K562 (cell line): Measurements from ENCODE around the gene SCIN. TPM values are rescaled to one million over a fixed set of nuclear protein-coding genes. Genes with fewer than 3 reads are reported as not detected.
A peak's percentile ranks its signal among the peaks of the same experiment; 100 is the strongest.

Experiments used
- ATAC-seq: fragments of 200-7000 bp; cut with Tn5 transposase; 3 replicates; pipeline ENCODE4 v1.9.1; 2020; ENCODE audit warnings: moderate library complexity
- BruUV-seq: library from RNA; stranded (reverse); fragments of 400-500 nt; replicated peaks from 2 replicates; lab custom pipeline; 2021; lab: Mats Ljungman, UMichigan
- CTCF ChIA-PET: fragments of 300-600 bp; formaldehyde crosslinking; extraction: SDS; loops from one replicate; lab custom pipeline; 2021; ENCODE audit warnings: low intra/inter-chr PET ratio; lab: Yijun Ruan, JAX
- POLR2A ChIA-PET: fragments of 300-600, 350-650 bp; sonication (Branson Sonifier 250); formaldehyde crosslinking; extraction: SDS; loops from one replicate; lab custom pipeline; 2021; ENCODE audit warnings: antibody characterized with exemption, inconsistent platforms; lab: Yijun Ruan, JAX
- DNase-seq, 4 experiments: peaks; one replicate each; pipeline versions ENCODE4 v3.0.0 to v3.0.0-alpha.2; 2011 to 2018; ENCODE audit warnings: low spot score in 3 of 4, mixed read lengths in 3 of 4; ENCODE audit errors: extremely low read depth in 1 of 4
- FAIRE-seq: peaks from 2 replicates; lab custom pipeline; 2011; peaks lifted over from hg19 to GRCh38; lab: Jason Lieb, UNC
- H2AFZ ChIP-seq: 2 replicates; pipeline ENCODE4 v1.6.0; 2011; ENCODE audit warnings: low read depth, low read length, control low read depth, inconsistent platforms
- H3K27ac ChIP-seq: fragments of 200-600 bp; 3 replicates; pipeline ENCODE4 v1.8.0; 2011; ENCODE audit warnings: low read depth, mild to moderate bottlenecking, control low read depth, inconsistent platforms, low read length, moderate library complexity, mixed read lengths; ENCODE audit errors: extremely low read depth
- H3K27me3 ChIP-seq, 2 experiments: fragments of 300-600 bp in 1 of 2; 2 replicates in 1 of 2; 3 replicates in 1 of 2; pipeline versions ENCODE4 v1.6.0 to v1.8.0; 2011; ENCODE audit warnings: inconsistent platforms in 2 of 2, low read length in 2 of 2, mild to moderate bottlenecking in 1 of 2, mixed read lengths in 1 of 2, moderate library complexity in 1 of 2; ENCODE audit not compliant: control insufficient read depth in 2 of 2, insufficient read depth in 2 of 2
- H3K36me3 ChIP-seq: fragments of 300-600 bp; 3 replicates; pipeline ENCODE4 v1.8.0; 2011; ENCODE audit warnings: mild to moderate bottlenecking, low read length, inconsistent platforms; ENCODE audit not compliant: control insufficient read depth, insufficient read depth
- H3K4me1 ChIP-seq, 2 experiments: fragments of 200-600 bp in 1 of 2; replicated peaks in 1 of 2; 2 replicates in 1 of 2; 3 replicates in 1 of 2; pipeline versions ENCODE4 v1.5.1 to v1.8.0; 2011; ENCODE audit warnings: inconsistent platforms in 2 of 2, low read length in 2 of 2, mild to moderate bottlenecking in 1 of 2, mixed read lengths in 1 of 2, moderate library complexity in 1 of 2; ENCODE audit not compliant: control insufficient read depth in 2 of 2, insufficient read depth in 2 of 2
- H3K4me2 ChIP-seq: 2 replicates; pipeline ENCODE4 v1.6.1; 2011; ENCODE audit warnings: low read length, control low read depth, inconsistent platforms, mixed read lengths; ENCODE audit not compliant: insufficient read depth
- H3K4me3 ChIP-seq: fragments of 200-600 bp; sonication (generic), shearing (Covaris generic); 2 replicates; pipeline ENCODE4 v1.5.1; 2016; ENCODE audit warnings: control low read depth, inconsistent platforms
- H3K79me2 ChIP-seq: fragments of 200-600 bp; 3 replicates; pipeline ENCODE4 v1.8.0; 2011; ENCODE audit warnings: low read length, inconsistent platforms; ENCODE audit not compliant: control insufficient read depth, insufficient read depth
- H3K9ac ChIP-seq, 2 experiments: 2 replicates each; pipeline versions ENCODE4 v1.6.0 to v1.6.1; 2011; ENCODE audit warnings: low read depth in 2 of 2, low read length in 2 of 2, control low read depth in 1 of 2, inconsistent platforms in 1 of 2, mild to moderate bottlenecking in 1 of 2, mixed read lengths in 1 of 2; ENCODE audit not compliant: insufficient read depth in 1 of 2
- H3K9me1 ChIP-seq: one replicate; pipeline ENCODE4 v1.6.0; 2011; ENCODE audit warnings: inconsistent platforms, mild to moderate bottlenecking, low read length, moderate library complexity; ENCODE audit not compliant: control insufficient read depth, insufficient read depth
- H3K9me3 ChIP-seq: replicated peaks from 2 replicates; pipeline ENCODE4 v1.5.1; 2011; ENCODE audit warnings: low read depth, low read length, inconsistent platforms; ENCODE audit not compliant: control insufficient read depth, insufficient read depth
- H4K20me1 ChIP-seq: replicated peaks from 2 replicates; pipeline ENCODE4 v1.6.1; 2011; ENCODE audit warnings: low read length, inconsistent platforms, mixed read lengths; ENCODE audit not compliant: control insufficient read depth, insufficient read depth
- HDAC2 ChIP-seq: fragments of 450-650 bp; IDR thresholded peaks from 2 replicates; pipeline ENCODE4 v1.6.1; 2016; ENCODE audit warnings: mild to moderate bottlenecking
- MAX ChIP-seq: sonication (generic); formaldehyde crosslinking; IDR thresholded peaks from 2 replicates; pipeline ENCODE4 v1.9.0; 2022; ENCODE audit warnings: mild to moderate bottlenecking, missing genetic modification reagents
- MLLT1 ChIP-seq, 2 experiments: fragments of 450-650 bp; IDR thresholded peaks; 2 replicates each; pipeline ENCODE4 v1.6.1; 2016
- NFIX ChIP-seq: fragments of 250-450 bp; sonication (Bioruptor Pico); IDR thresholded peaks from 2 replicates; pipeline ENCODE4 v1.4.0; 2020; ENCODE audit warnings: low read depth, mild to moderate bottlenecking, moderate library complexity
- PURB ChIP-seq: sonication (generic); formaldehyde crosslinking; IDR thresholded peaks from 2 replicates; pipeline ENCODE4 v1.9.0; 2021; ENCODE audit warnings: low read depth, mild to moderate bottlenecking, missing genetic modification reagents
- ZNF23 ChIP-seq: fragments of 250-450 bp; sonication (Bioruptor Pico); IDR thresholded peaks from 2 replicates; pipeline ENCODE4 v1.4.0; 2020; ENCODE audit warnings: mild to moderate bottlenecking
- ZNF253 ChIP-seq: fragments of 250-450 bp; sonication (Bioruptor Pico); conservative IDR thresholded peaks from 2 replicates; pipeline ENCODE4 v1.6.1; 2021; ENCODE audit warnings: mild to moderate bottlenecking
- ZNF668 ChIP-seq: fragments of 250-450 bp; sonication (Bioruptor Pico); IDR thresholded peaks from 2 replicates; pipeline ENCODE4 v1.8.0; 2022; ENCODE audit warnings: mild to moderate bottlenecking, inconsistent platforms
- WGBS: fragments of 100-300 bp; shearing (Covaris generic); methylation state at CpG from one replicate; pipeline ENCODE4 v1.1.6; 2016; ENCODE audit warnings: low coverage, mixed read lengths; ENCODE audit not compliant: insufficient coverage; ENCODE audit errors: missing lambda C conversion rate; 5-methylcytosine and 5-hydroxymethylcytosine counted together
- in situ Hi-C: fragments of 300-500 bp; cut with MboI; formaldehyde crosslinking; loops from 4 replicates; pipeline ENCODE4 v1.15.0; 2018; ENCODE audit warnings: inconsistent platforms, mixed read lengths
- intact Hi-C: fragments of 100-400 bp; cut with micrococcal nuclease; formaldehyde crosslinking; loops from 2 replicates; pipeline ENCODE4 v1.14.2; 2022
- polyA plus RNA-seq, 8 experiments: library from polyadenylated mRNA; depleted of rRNA in 4 of 8; stranded (reverse) in 5 of 8; unstranded in 3 of 8; fragments of >200 nt; fragmentation: Nextera tagmentation in 2 of 8; fragmentation: Illumina TruSeq in 1 of 8; extraction: Ambion mirVana in 2 of 8; extraction: Trizol in 1 of 8; gene quantifications; 2 replicates each; pipeline versions ENCODE4 v1.2.1 to v1.2.3, GENCODE V29; 2011 to 2014; ENCODE audit warnings: inconsistent platforms in 1 of 8, missing spikeins in 1 of 8
- total RNA-seq, 7 experiments: library from RNA; depleted of rRNA in 6 of 7; stranded (reverse); fragments of >200 nt in 6 of 7; fragmentation: Illumina TruSeq in 2 of 7; extraction: Trizol in 2 of 7; gene quantifications; 2 replicates each; pipeline versions ENCODE4 v1.2.1 to v1.2.3, GENCODE V29; 2011 to 2021; ENCODE audit warnings: low replicate concordance in 1 of 7
- TF ChIP-seq, protein P1 (sequence below): fragments of 450-650 bp; formaldehyde crosslinking; IDR thresholded peaks from 2 replicates; pipeline ENCODE4 v1.4.0; 2020; ENCODE audit warnings: mild to moderate bottlenecking
- TF ChIP-seq, protein P2 (sequence below): fragments of 450-650 bp; formaldehyde crosslinking; IDR thresholded peaks from 2 replicates; pipeline ENCODE4 v1.4.0; 2022; ENCODE audit warnings: mild to moderate bottlenecking, moderate library complexity

The SCIN gene
- total and polyA plus RNA-seq, 9 of the 15 experiments (the other 6 are each of a cell fraction or from before 2014, with no cell fraction given): 0.67 to 18.2 (median 10.6) TPM

GRCh38 chr7:12674053-12674452 is 103.5 kb downstream of the SCIN start:
- H3K4me3 ChIP-seq: no peak overlapping the region
- WGBS: 50% methylated on average over 2 of the region's 2 CpGs
- H2AFZ ChIP-seq: no peak overlapping the region
- DNase-seq (no peak), FAIRE-seq (peak; percentile 19), ATAC-seq (no peak)
- no peaks in the 10 kb centered on the region for H4K20me1 ChIP-seq
- no peak overlapping the region for H3K9ac ChIP-seq
- H3K4me2 ChIP-seq: no peak overlapping the region
- in situ Hi-C loops: no loop called here
- H3K9me1 ChIP-seq: no peaks in the 10 kb centered on the region
- no peaks in the 10 kb centered on the region for H3K4me1 ChIP-seq
- CTCF ChIA-PET: no interaction called here
- no peaks in the 10 kb centered on the region for H3K36me3 ChIP-seq
- intact Hi-C loops: no loop called here
- no peaks in the 10 kb centered on the region for H3K27me3 ChIP-seq
- no peaks in the 10 kb centered on the region for H3K79me2 ChIP-seq
- no TSS peak for BruUV-seq
- TF ChIP-seq NFIX (CRISPR knock-in tag): no peak
- no peak for TF ChIP-seq ZNF23
- no peak for TF ChIP-seq ZNF668 (CRISPR knock-in tag)
- TF ChIP-seq, protein P1, sequence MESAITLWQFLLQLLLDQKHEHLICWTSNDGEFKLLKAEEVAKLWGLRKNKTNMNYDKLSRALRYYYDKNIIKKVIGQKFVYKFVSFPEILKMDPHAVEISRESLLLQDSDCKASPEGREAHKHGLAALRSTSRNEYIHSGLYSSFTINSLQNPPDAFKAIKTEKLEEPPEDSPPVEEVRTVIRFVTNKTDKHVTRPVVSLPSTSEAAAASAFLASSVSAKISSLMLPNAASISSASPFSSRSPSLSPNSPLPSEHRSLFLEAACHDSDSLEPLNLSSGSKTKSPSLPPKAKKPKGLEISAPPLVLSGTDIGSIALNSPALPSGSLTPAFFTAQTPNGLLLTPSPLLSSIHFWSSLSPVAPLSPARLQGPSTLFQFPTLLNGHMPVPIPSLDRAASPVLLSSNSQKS (CRISPR knock-in tag): no peak
- no peak for TF ChIP-seq MAX (CRISPR knock-in tag)
- TF ChIP-seq MLLT1 (IDR thresholded peaks at IDR 0.05): no peak
- TF ChIP-seq HDAC2: no peak
- no peak for TF ChIP-seq ZNF253 (CRISPR knock-in tag)
- TF ChIP-seq PURB (CRISPR knock-in tag): no peak
- TF ChIP-seq, protein P2, sequence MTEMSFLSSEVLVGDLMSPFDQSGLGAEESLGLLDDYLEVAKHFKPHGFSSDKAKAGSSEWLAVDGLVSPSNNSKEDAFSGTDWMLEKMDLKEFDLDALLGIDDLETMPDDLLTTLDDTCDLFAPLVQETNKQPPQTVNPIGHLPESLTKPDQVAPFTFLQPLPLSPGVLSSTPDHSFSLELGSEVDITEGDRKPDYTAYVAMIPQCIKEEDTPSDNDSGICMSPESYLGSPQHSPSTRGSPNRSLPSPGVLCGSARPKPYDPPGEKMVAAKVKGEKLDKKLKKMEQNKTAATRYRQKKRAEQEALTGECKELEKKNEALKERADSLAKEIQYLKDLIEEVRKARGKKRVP: no peak
- TF ChIP-seq, all 486 proteins: peak for 0
- POLR2A ChIA-PET: no interaction called here
- H3K9me3 ChIP-seq: no peaks in the 10 kb centered on the region
- no peak overlapping the region for H3K27ac ChIP-seq
